GM12891 (cell line): ENCODE measurements around the gene SYNE2.

Source experiments
- POLR2AphosphoS5 ChIP-seq: IDR thresholded peaks from 2 replicates; pipeline ENCODE4 v1.6.1; 2011; ENCODE audit warnings: low read depth, low read length, control low read depth
- TAF1 ChIP-seq: IDR thresholded peaks from 2 replicates; pipeline ENCODE4 v1.6.1; 2011; ENCODE audit warnings: low read depth, low read length, control low read depth

GRCh38 chr14:63952933-63953437 lies 100.2 kb downstream of the SYNE2 start:
- no peak for TF ChIP-seq POLR2AphosphoS5
- TF ChIP-seq TAF1 = no peak
